GM12878 (cell line): ENCODE data around the gene HSD17B2. TPM values are rescaled to one million over a fixed set of nuclear protein-coding genes. Genes with fewer than 3 reads are reported as not detected.

Experiments used
- ATAC-seq: fragments of 200-7000 bp; cut with Tn5 transposase; 3 replicates; pipeline ENCODE4 v1.9.1; 2020; ENCODE audit warnings: mild to moderate bottlenecking, moderate library complexity
- BruUV-seq: library from RNA; stranded (reverse); fragments of 400-500 nt; replicated peaks from 2 replicates; lab custom pipeline; 2021; lab: Mats Ljungman, UMichigan
- CTCF ChIA-PET: fragments of 300-600 bp; sonication (Branson Sonifier 250); formaldehyde crosslinking; extraction: SDS; loops from one replicate; lab custom pipeline; 2021; ENCODE audit warnings: inconsistent platforms; lab: Yijun Ruan, JAX
- POLR2A ChIA-PET: fragments of 350-600 bp; formaldehyde crosslinking; extraction: SDS; loops from one replicate; lab custom pipeline; 2021; ENCODE audit warnings: inconsistent platforms; lab: Charles Lee
- RAD21 ChIA-PET: fragments of 300-600 bp; sonication (Branson Sonifier 250); formaldehyde crosslinking; loops from one replicate; lab custom pipeline; 2023; ENCODE audit warnings: antibody characterized with exemption; ENCODE audit not compliant: unreplicated experiment; lab: Charles Lee
- SMC1A ChIA-PET: fragments of 300-600 bp; sonication (Branson Sonifier 250); formaldehyde crosslinking; loops from one replicate; lab custom pipeline; 2023; ENCODE audit not compliant: unreplicated experiment, uncharacterized antibody; lab: Charles Lee
- DNase-seq: peaks from one replicate; pipeline ENCODE4 v3.0.0-alpha.2; 2011; ENCODE audit warnings: low read depth, low spot score
- FAIRE-seq: peaks from 3 replicates; lab custom pipeline; 2011; peaks lifted over from hg19 to GRCh38; lab: Jason Lieb, UNC
- H2AFZ ChIP-seq: 2 replicates; pipeline ENCODE4 v1.6.0; 2011; ENCODE audit warnings: low read depth, low read length, control low read depth; ENCODE audit not compliant: control insufficient read depth
- H3K27ac ChIP-seq: 2 replicates; pipeline ENCODE4 v1.5.1; 2011; ENCODE audit warnings: control low read depth; ENCODE audit not compliant: control insufficient read depth, insufficient read depth
- H3K27me3 ChIP-seq, 2 experiments: replicated peaks in 1 of 2; 2 replicates each; pipeline versions ENCODE4 v1.6.0 to v1.6.1; 2011; ENCODE audit warnings: low read length in 1 of 2; ENCODE audit not compliant: control insufficient read depth in 2 of 2, insufficient read depth in 2 of 2
- H3K36me3 ChIP-seq, 2 experiments: 2 replicates each; pipeline ENCODE4 v1.5.1; 2011; ENCODE audit warnings: low read length in 1 of 2; ENCODE audit not compliant: control insufficient read depth in 2 of 2, insufficient read depth in 2 of 2
- H3K4me1 ChIP-seq: 2 replicates; pipeline ENCODE4 v1.6.1; 2011; ENCODE audit warnings: mild to moderate bottlenecking, low read length, moderate library complexity, mixed read lengths; ENCODE audit not compliant: control insufficient read depth, insufficient read depth
- H3K4me2 ChIP-seq: 2 replicates; pipeline ENCODE4 v1.6.0; 2011; ENCODE audit warnings: control low read depth; ENCODE audit not compliant: control insufficient read depth, insufficient read depth
- H3K4me3 ChIP-seq: fragments of 200-600 bp; sonication (generic); 2 replicates; pipeline ENCODE4 v1.5.1; 2016
- H3K79me2 ChIP-seq: 2 replicates; pipeline ENCODE4 v1.6.0; 2011; ENCODE audit warnings: low read length; ENCODE audit not compliant: control insufficient read depth, insufficient read depth
- H3K9ac ChIP-seq: 2 replicates; pipeline ENCODE4 v1.8.0; 2011; ENCODE audit warnings: low read length, control low read depth, mixed read lengths; ENCODE audit not compliant: control insufficient read depth, insufficient read depth
- H3K9me3 ChIP-seq: replicated peaks from 3 replicates; pipeline ENCODE4 v1.5.1; 2011; ENCODE audit warnings: mild to moderate bottlenecking, low read length; ENCODE audit not compliant: control insufficient read depth, insufficient read depth
- H4K20me1 ChIP-seq: 2 replicates; pipeline ENCODE4 v1.6.0; 2011; ENCODE audit not compliant: control insufficient read depth, insufficient read depth
- HSF1 ChIP-seq: fragments of 150-350 bp; IDR thresholded peaks from 2 replicates; pipeline ENCODE4 v1.6.1; 2014; ENCODE audit warnings: mild to moderate bottlenecking, low read depth, low read length
- NFYA ChIP-seq: IDR thresholded peaks from 2 replicates; pipeline ENCODE4 v1.6.1; 2011; ENCODE audit warnings: low read depth, mild to moderate bottlenecking, low read length, improper control_type of control experiment, borderline replicate concordance
- SMAD1 ChIP-seq: fragments of 450-650 bp; IDR thresholded peaks from 2 replicates; pipeline ENCODE4 v1.6.1; 2018; ENCODE audit warnings: mild to moderate bottlenecking, low read depth; ENCODE audit not compliant: partially characterized antibody
- USF1 ChIP-seq: IDR thresholded peaks from 2 replicates; pipeline ENCODE4 v1.6.1; 2011; ENCODE audit warnings: borderline replicate concordance, low read depth, mild to moderate bottlenecking, moderate library complexity, mixed read lengths, low read length; ENCODE audit not compliant: insufficient read depth; ENCODE audit errors: extremely low read length
- ZNF207 ChIP-seq: fragments of 450-650 bp; IDR thresholded peaks from 2 replicates; pipeline ENCODE4 v1.6.1; 2014; ENCODE audit warnings: antibody characterized with exemption, mild to moderate bottlenecking, borderline replicate concordance
- ZNF217 ChIP-seq: fragments of 450-650 bp; IDR thresholded peaks from 2 replicates; pipeline ENCODE4 v1.6.1; 2017; ENCODE audit warnings: antibody characterized with exemption, mild to moderate bottlenecking
- WGBS: methylation state at CpG from one replicate; pipeline ENCODE4 v1.1.6; 2016; ENCODE audit warnings: low lambda C conversion rate; ENCODE audit not compliant: insufficient replicate concordance, insufficient coverage; ENCODE audit errors: missing lambda C conversion rate; 5-methylcytosine and 5-hydroxymethylcytosine counted together
- in situ Hi-C: fragments of 300-500 bp; cut with MboI; formaldehyde crosslinking; loops from 9 replicates; pipeline ENCODE4 v1.14.3; 2018; ENCODE audit warnings: mixed read lengths
- intact Hi-C: fragments of 100-400 bp; cut with micrococcal nuclease; formaldehyde crosslinking; loops from one replicate; pipeline ENCODE4 v1.14.2; 2022; ENCODE audit not compliant: unreplicated experiment
- polyA plus RNA-seq, 11 experiments: library from polyadenylated mRNA; depleted of rRNA in 4 of 11; unstranded in 6 of 11; stranded (reverse) in 5 of 11; fragments of >200 nt; fragmentation: Nextera tagmentation in 4 of 11; fragmentation: Illumina TruSeq in 1 of 11; extraction: Ambion mirVana in 4 of 11; extraction: Trizol in 1 of 11; gene quantifications; 1 replicate in 1 of 11; 2 replicates in 10 of 11; pipeline versions ENCODE4 v1.2.1 to v1.2.3, GENCODE V29; 2011 to 2016; ENCODE audit warnings: inconsistent platforms in 2 of 11, missing spikeins in 2 of 11, low read depth in 1 of 11
- total RNA-seq, 4 experiments: library from RNA; depleted of rRNA in 3 of 4; stranded (reverse); fragments of >200 nt in 3 of 4; fragmentation: Illumina TruSeq in 1 of 4; extraction: Trizol in 1 of 4; gene quantifications; 2 replicates each; pipeline versions ENCODE4 v1.2.1 to v1.2.3, GENCODE V29; 2013 to 2021

The HSD17B2 gene
- total and polyA plus RNA-seq, 10 of the 15 experiments (the other 5 are each of a cell fraction or from before 2014, with no cell fraction given): not detected

- H4K20me1 ChIP-seq: peaks cover 2% of the 10 kb centered on the region; the same call in 1 of the 2 replicates
- RAD21 ChIA-PET: no interaction called here
- H3K9ac ChIP-seq: no peak overlapping the region
- H3K36me3 ChIP-seq: no peaks in the 10 kb centered on the region
- TF ChIP-seq USF1: no peak
- no peak for TF ChIP-seq SMAD1
- TF ChIP-seq NFYA: no peak
- TF ChIP-seq ZNF217: no peak
- no peak for TF ChIP-seq ZNF207
- TF ChIP-seq HSF1: no peak
- TF ChIP-seq, all 136 proteins: peak for 0
- SMC1A ChIA-PET: no interaction called here
- Histone ChIP-seq H3K4me2 (no peak overlapping the region), H3K27me3 (0 out of 4 replicates have a peak, but pooled peaks cover 0 to 2% of the 10 kb centered on the region in 2 experiments), H2AFZ (no peak overlapping the region), H3K4me3 (no peak overlapping the region), H3K9me3 (no peaks in the 10 kb centered on the region), H3K79me2 (no peaks in the 10 kb centered on the region), H3K4me1 (no peaks in the 10 kb centered on the region), H3K27ac (no peak overlapping the region)
- WGBS: 0% methylated on average over 2 of the region's 2 CpGs
- CTCF ChIA-PET: no interaction called here
- in situ Hi-C loops (no loop called here), intact Hi-C loops (no loop called here)
- POLR2A ChIA-PET: no interaction called here
- no peak for ATAC-seq
- no peak for FAIRE-seq
- BruUV-seq: no TSS peak
- no peak for DNase-seq
Measured at GRCh38 chr16:82111944-82112343, 76.9 kb downstream of the HSD17B2 start.
